Stimulated activated CD4-positive, alpha-beta T cell treated with anti-CD3 and anti-CD28 coated beads, Interleukin-15, amount 100 ng/mL, for 48 hours (primary cell): ENCODE results near the gene SH3PXD2B.
"Not testable (repeated sequence)": the region's sequence is repeated elsewhere in the genome, so short reads cannot be mapped to it uniquely, and the experiment has no call there.

Experiments
- DNase-seq, 2 donors: peaks; one replicate each; pipeline ENCODE4 v3.0.0-alpha.2; 2020; ENCODE audit warnings: low read depth in 2 of 2

Gene SH3PXD2B

GRCh38 chr5:172365948-172366608 is 88.2 kb downstream of the SH3PXD2B start:
- DNase-seq, result no peak

GRCh38 chr5:172364773-172365172 is 89.6 kb downstream of the SH3PXD2B start:
- DNase-seq, result no peak

- DNase-seq, result no peak
Measured at GRCh38 chr5:172362755-172363154, 91.6 kb downstream of the SH3PXD2B start.

GRCh38 chr5:172361566-172362238 is 92.6 kb downstream of the SH3PXD2B start:
- peak in 1 of 2 donors; percentile 43 for DNase-seq

GRCh38 chr5:172358345-172358744 is 96.0 kb downstream of the SH3PXD2B start:
- no peak for DNase-seq

GRCh38 chr5:172356527-172356926 is 97.8 kb downstream of the SH3PXD2B start:
- no peak for DNase-seq

GRCh38 chr5:172356047-172356446 is 98.3 kb downstream of the SH3PXD2B start:
- DNase-seq, result no peak

GRCh38 chr5:172353846-172354245 is 100.5 kb downstream of the SH3PXD2B start:
- no peak for DNase-seq

GRCh38 chr5:172353271-172353812 is 101.0 kb downstream of the SH3PXD2B start:
- no peak for DNase-seq

GRCh38 chr5:172352526-172352925 is 101.8 kb downstream of the SH3PXD2B start:
- DNase-seq, result not testable (repeated sequence)

- DNase-seq, result no peak
Measured at GRCh38 chr5:172351240-172351778, 103.0 kb downstream of the SH3PXD2B start.

GRCh38 chr5:172350212-172351181 is 103.8 kb downstream of the SH3PXD2B start:
- DNase-seq, result no peak

- DNase-seq, result not testable (repeated sequence)
Measured at GRCh38 chr5:172348733-172349132, 105.6 kb downstream of the SH3PXD2B start.

GRCh38 chr5:172348084-172348483 is 106.2 kb downstream of the SH3PXD2B start:
- DNase-seq, result no peak

- no peak for DNase-seq
Measured at GRCh38 chr5:172347496-172348052, 106.8 kb downstream of the SH3PXD2B start.

GRCh38 chr5:172345881-172346280 is 108.4 kb downstream of the SH3PXD2B start:
- DNase-seq, result no peak

GRCh38 chr5:172344855-172345409 is 109.4 kb downstream of the SH3PXD2B start:
- no peak for DNase-seq

GRCh38 chr5:172343741-172344140 is 110.6 kb downstream of the SH3PXD2B start:
- no peak for DNase-seq

- DNase-seq, result no peak
Measured at GRCh38 chr5:172342918-172343317, 111.4 kb downstream of the SH3PXD2B start.

- DNase-seq, result no peak
Measured at GRCh38 chr5:172339264-172340180, 114.8 kb downstream of the SH3PXD2B start.
